Esophagus muscularis mucosa (tissue), 4 donors: ENCODE data around the gene DPPA4.
"Not testable (repeated sequence)": the region's sequence is repeated elsewhere in the genome, so short reads cannot be mapped to it uniquely, and the experiment has no call there.

Experiments used
- CTCF ChIP-seq, 3 experiments: fragments of 200-600 bp in 2 of 3; fragments of 450-650 bp in 1 of 3; sonication (generic) in 2 of 3; IDR thresholded peaks; one replicate each; pipeline ENCODE4 v1.5.1; 2017 to 2019; ENCODE audit warnings: antibody characterized with exemption in 3 of 3, mild to moderate bottlenecking in 2 of 3, moderate library complexity in 1 of 3
- EP300 ChIP-seq: sonication (generic); formaldehyde crosslinking; IDR thresholded peaks from one replicate; pipeline ENCODE4 v1.6.1; 2017; ENCODE audit warnings: antibody characterized with exemption
- POLR2A ChIP-seq: fragments of 450-650 bp; IDR thresholded peaks from one replicate; pipeline ENCODE4 v1.6.1; 2017; ENCODE audit warnings: antibody characterized with exemption, moderate library complexity, mild to moderate bottlenecking, low read depth
- POLR2AphosphoS5 ChIP-seq, 2 donors: sonication (generic); formaldehyde crosslinking; IDR thresholded peaks; one replicate each; pipeline ENCODE4 v1.6.1; 2017; ENCODE audit warnings: antibody characterized with exemption in 2 of 2

DNA sequence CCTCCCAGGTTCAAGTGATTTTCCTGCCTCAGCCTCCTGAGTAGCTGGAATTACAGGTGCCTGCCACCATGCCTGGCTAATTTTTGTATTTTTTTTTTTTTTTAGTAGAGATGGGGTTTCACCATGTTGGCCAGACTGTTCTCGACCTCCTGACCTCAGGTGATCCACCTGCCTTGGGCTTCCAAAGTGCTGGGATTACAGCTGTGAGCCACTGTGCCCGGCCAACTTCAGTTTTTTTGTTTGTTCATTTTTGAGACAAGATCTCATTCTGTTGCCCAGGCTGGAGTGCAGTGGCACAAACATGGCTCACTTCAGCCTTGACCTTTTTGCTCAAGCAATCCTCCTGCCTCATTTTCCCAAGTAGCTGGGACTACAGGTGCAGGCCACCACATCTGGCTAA is 21.5 kb upstream of the DPPA4 start:
- TF ChIP-seq CTCF (IDR thresholded peaks at IDR 0.05); POLR2AphosphoS5 (IDR thresholded peaks at IDR 0.05); EP300; POLR2A: not testable (repeated sequence)
